Measurements from ENCODE around the gene PCSK6.

DNA sequence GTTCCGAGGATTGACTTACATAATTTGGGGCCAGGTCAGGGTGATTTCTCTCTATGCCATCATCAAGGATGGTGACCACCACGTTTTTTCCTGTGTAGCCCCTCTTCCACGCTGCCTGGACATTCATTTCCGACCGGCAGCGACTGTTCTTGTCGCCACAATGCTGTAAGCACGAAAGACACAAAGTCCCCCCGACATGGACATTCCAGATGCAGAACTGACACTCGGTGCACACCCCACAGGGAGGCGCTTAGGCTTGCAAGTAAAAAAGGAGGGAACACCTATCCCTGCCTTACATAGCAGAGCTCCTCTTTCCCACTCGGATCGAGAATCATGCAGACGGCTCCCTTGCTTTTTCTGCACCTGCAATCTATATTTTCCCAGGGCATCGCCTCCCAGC lies 58.2 kb downstream of the PCSK6 start:
- TF ChIP-seq, protein P1, sequence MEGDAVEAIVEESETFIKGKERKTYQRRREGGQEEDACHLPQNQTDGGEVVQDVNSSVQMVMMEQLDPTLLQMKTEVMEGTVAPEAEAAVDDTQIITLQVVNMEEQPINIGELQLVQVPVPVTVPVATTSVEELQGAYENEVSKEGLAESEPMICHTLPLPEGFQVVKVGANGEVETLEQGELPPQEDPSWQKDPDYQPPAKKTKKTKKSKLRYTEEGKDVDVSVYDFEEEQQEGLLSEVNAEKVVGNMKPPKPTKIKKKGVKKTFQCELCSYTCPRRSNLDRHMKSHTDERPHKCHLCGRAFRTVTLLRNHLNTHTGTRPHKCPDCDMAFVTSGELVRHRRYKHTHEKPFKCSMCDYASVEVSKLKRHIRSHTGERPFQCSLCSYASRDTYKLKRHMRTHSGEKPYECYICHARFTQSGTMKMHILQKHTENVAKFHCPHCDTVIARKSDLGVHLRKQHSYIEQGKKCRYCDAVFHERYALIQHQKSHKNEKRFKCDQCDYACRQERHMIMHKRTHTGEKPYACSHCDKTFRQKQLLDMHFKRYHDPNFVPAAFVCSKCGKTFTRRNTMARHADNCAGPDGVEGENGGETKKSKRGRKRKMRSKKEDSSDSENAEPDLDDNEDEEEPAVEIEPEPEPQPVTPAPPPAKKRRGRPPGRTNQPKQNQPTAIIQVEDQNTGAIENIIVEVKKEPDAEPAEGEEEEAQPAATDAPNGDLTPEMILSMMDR (IDR thresholded peaks at IDR 0.05; ENCODE audit: insufficient read depth, low read length, poor library complexity, severe bottlenecking), result no peak
- TF ChIP-seq EZH2phosphoT487 (conservative IDR thresholded peaks at IDR 0.05; ENCODE audit: low read length), result no peak
